ENCODE measurements around the gene ASPN. TPM values are rescaled to one million over a fixed set of nuclear protein-coding genes. Genes with fewer than 3 reads are reported as not detected.

The ASPN gene
- total RNA-seq, 1 donor from 2014 or later, result not detected

DNA sequence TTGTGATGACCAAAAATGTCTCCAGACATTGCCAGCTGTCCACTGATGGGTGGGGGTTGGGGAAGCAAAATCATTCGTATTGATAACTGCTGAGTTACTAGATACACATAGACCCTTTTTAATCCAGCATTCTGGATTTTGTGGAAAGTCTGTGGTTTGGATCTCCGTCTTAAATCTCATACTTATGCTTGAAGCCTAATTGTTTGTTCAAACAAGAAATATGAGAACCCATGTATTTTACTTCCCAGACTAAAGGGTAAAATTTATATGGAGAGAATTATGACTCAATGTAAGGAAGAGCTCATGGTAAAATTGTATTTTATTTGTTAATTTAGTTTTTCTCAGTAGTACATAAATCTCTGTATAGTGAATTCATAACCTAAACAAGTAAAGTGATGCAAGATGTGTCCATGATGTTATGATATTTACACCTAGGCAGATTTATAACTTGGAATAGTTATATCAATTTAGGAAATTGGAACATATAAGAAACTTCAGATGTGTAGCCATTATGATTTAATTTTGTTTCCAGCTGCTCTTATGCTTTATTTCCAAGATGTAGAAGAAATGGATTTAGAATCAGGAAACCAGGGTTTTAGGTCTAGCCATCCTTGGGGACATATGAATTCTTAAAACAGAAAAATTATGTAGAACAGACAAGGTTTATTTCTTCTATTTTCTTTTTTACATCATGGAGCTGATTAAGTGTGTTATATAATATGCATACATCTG lies 73.4 kb downstream of the ASPN start:
- Mint-ChIP-seq H3K27ac (ENCODE audit: unreplicated experiment) (no peak overlapping the region), H3K4me3 (ENCODE audit: unreplicated experiment) (no peak overlapping the region), H3K4me1 (ENCODE audit: unreplicated experiment) (peaks cover 5% of the 10 kb centered on the region), H3K27me3 (ENCODE audit: unreplicated experiment) (no peaks in the 10 kb centered on the region), H3K9me3 (ENCODE audit: unreplicated experiment) (no peaks in the 10 kb centered on the region), H3K36me3 (ENCODE audit: low read depth, unreplicated experiment) (no peaks in the 10 kb centered on the region)
- TF ChIP-seq, protein P1, sequence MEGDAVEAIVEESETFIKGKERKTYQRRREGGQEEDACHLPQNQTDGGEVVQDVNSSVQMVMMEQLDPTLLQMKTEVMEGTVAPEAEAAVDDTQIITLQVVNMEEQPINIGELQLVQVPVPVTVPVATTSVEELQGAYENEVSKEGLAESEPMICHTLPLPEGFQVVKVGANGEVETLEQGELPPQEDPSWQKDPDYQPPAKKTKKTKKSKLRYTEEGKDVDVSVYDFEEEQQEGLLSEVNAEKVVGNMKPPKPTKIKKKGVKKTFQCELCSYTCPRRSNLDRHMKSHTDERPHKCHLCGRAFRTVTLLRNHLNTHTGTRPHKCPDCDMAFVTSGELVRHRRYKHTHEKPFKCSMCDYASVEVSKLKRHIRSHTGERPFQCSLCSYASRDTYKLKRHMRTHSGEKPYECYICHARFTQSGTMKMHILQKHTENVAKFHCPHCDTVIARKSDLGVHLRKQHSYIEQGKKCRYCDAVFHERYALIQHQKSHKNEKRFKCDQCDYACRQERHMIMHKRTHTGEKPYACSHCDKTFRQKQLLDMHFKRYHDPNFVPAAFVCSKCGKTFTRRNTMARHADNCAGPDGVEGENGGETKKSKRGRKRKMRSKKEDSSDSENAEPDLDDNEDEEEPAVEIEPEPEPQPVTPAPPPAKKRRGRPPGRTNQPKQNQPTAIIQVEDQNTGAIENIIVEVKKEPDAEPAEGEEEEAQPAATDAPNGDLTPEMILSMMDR (IDR thresholded peaks at IDR 0.05; ENCODE audit: unreplicated experiment), result no peak
- no peak for DNase-seq (ENCODE audit: low spot score)

DNA sequence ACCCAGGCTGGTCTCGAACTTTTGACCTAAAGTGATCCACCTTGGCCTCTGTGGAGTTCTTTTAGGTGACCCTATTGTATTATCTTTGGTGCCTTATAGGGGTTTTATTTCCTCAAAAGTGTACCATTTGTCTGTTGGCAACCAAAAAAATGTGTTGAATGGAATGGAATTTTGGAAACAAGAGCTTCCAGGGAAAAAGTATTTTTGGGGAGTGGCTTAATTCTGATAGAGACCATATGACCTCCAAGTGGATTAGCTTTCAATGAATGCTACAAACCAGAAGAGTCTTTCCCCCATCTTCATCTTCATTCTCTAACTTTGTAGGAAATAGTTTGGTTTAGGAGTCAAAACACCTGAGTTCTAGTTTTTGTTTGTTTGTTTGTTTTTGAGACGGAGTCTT lies 74.5 kb downstream of the ASPN start:
- Mint-ChIP-seq H3K4me1 (ENCODE audit: unreplicated experiment) (peaks cover 5% of the 10 kb centered on the region), H3K36me3 (ENCODE audit: low read depth, unreplicated experiment) (no peaks in the 10 kb centered on the region), H3K27ac (ENCODE audit: unreplicated experiment) (no peak overlapping the region), H3K9me3 (ENCODE audit: unreplicated experiment) (no peaks in the 10 kb centered on the region), H3K4me3 (ENCODE audit: unreplicated experiment) (no peak overlapping the region), H3K27me3 (ENCODE audit: unreplicated experiment) (no peaks in the 10 kb centered on the region)
- no peak for DNase-seq (ENCODE audit: low spot score)
- TF ChIP-seq, protein P1 (IDR thresholded peaks at IDR 0.05; ENCODE audit: unreplicated experiment), result no peak

DNA sequence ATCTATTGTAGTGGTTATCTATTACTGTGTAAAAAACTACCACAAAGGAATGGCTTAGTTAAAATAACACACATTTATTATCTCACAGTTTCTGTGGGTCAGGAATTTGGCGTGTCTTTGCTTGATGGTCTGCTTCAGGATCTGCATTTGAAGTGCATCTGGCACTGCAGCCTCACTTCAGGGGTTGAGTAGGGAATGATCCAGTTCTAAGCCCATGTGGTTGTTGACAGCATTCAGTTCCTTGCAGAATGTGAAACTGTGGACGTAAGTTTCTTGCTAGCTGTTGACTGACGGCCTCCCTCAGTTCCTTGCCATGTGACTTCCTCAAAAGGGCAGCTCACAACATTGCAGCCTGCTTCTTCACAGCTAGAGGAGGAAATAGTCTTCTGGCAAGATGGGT lies 75.8 kb downstream of the ASPN start:
- no peaks in the 10 kb centered on the region for H3K36me3 Mint-ChIP-seq (ENCODE audit: low read depth, unreplicated experiment)
- TF ChIP-seq, protein P1 (IDR thresholded peaks at IDR 0.05; ENCODE audit: unreplicated experiment), result no peak
- H3K4me3 Mint-ChIP-seq (ENCODE audit: unreplicated experiment), result no peak overlapping the region
- no peak for DNase-seq (ENCODE audit: low spot score)
- no peak overlapping the region for H3K27ac Mint-ChIP-seq (ENCODE audit: unreplicated experiment)
- no peaks in the 10 kb centered on the region for H3K27me3 Mint-ChIP-seq (ENCODE audit: unreplicated experiment)
- H3K9me3 Mint-ChIP-seq (ENCODE audit: unreplicated experiment), result no peaks in the 10 kb centered on the region
- H3K4me1 Mint-ChIP-seq (ENCODE audit: unreplicated experiment), result peaks cover 5% of the 10 kb centered on the region

Small RNA genes within 50 kb of the gene (microRNA-seq; reads per million reads assigned to microRNA genes)
- gene MIR4670 (ENCODE audit: unreplicated experiment), result not detected

Other genes with a start within 250 kb of the ASPN start
- 76.1 TPM for gene IARS1, start 188.8 kb downstream of the ASPN start, total RNA-seq (ENCODE audit: unreplicated experiment)
- gene NOL8, start 157.2 kb downstream of the ASPN start, total RNA-seq (ENCODE audit: unreplicated experiment), result 28.2 TPM
- gene CENPP, start 156.6 kb downstream of the ASPN start, total RNA-seq (ENCODE audit: unreplicated experiment), result 4.5 TPM
- not detected for gene OGN, start 77.9 kb downstream of the ASPN start, total RNA-seq (ENCODE audit: unreplicated experiment)
- gene OMD, start 58.0 kb downstream of the ASPN start, total RNA-seq (ENCODE audit: unreplicated experiment), result not detected
- not detected for gene ECM2, start 53.5 kb upstream of the ASPN start, total RNA-seq (ENCODE audit: unreplicated experiment)
- 10.1 TPM for gene IPPK, start 187.6 kb upstream of the ASPN start, total RNA-seq (ENCODE audit: unreplicated experiment)